IMR-90 (cell line): ENCODE data around the gene MORC1. TPM values are rescaled to one million over a fixed set of nuclear protein-coding genes. Genes with fewer than 3 reads are reported as not detected.

Source experiments
- ATAC-seq: fragments of 200-7000 bp; cut with Tn5 transposase; 2 replicates; pipeline ENCODE4 v1.9.1; 2020; ENCODE audit warnings: low read depth, mild to moderate bottlenecking, moderate library complexity
- BruUV-seq: library from RNA; stranded (reverse); fragments of 400-500 nt; replicated peaks from 2 replicates; lab custom pipeline; 2021; lab: Mats Ljungman, UMichigan
- CTCF ChIA-PET: fragments of 300-600 bp; formaldehyde crosslinking; extraction: SDS; loops from one replicate; lab custom pipeline; 2021; ENCODE audit warnings: antibody characterized with exemption; lab: Yijun Ruan, JAX
- POLR2A ChIA-PET: fragments of 300-600 bp; sonication (Branson Sonifier 250); formaldehyde crosslinking; loops from one replicate; lab custom pipeline; 2022; ENCODE audit warnings: antibody characterized with exemption; ENCODE audit not compliant: unreplicated experiment; lab: Charles Lee
- DNase-seq: peaks from one replicate; pipeline ENCODE4 v3.0.0; 2013
- H2AFZ ChIP-seq: replicated peaks from 2 replicates; pipeline ENCODE3; 2013; ENCODE audit warnings: low read length, mild to moderate bottlenecking; ENCODE audit not compliant: poor library complexity
- H2AK5ac ChIP-seq: 2 replicates; pipeline ENCODE4 v1.6.1; 2013; ENCODE audit warnings: low read depth, low read length, inconsistent platforms
- H2AK9ac ChIP-seq: replicated peaks from 2 replicates; pipeline ENCODE3; 2013; ENCODE audit warnings: mild to moderate bottlenecking, low read depth, low read length, moderate library complexity; ENCODE audit not compliant: poor library complexity
- H2BK120ac ChIP-seq: 2 replicates; pipeline ENCODE4 v1.6.1; 2013; ENCODE audit warnings: low read depth, low read length, inconsistent platforms
- H2BK15ac ChIP-seq: 3 replicates; pipeline ENCODE4 v1.6.1; 2013; ENCODE audit warnings: low read depth, low read length, inconsistent platforms
- H2BK20ac ChIP-seq: 2 replicates; pipeline ENCODE4 v1.6.1; 2013; ENCODE audit warnings: low read depth, mild to moderate bottlenecking, inconsistent platforms, low read length, moderate library complexity
- H2BK5ac ChIP-seq: 2 replicates; pipeline ENCODE4 v1.6.1; 2013; ENCODE audit warnings: mild to moderate bottlenecking, low read depth, low read length, inconsistent platforms; ENCODE audit not compliant: poor library complexity, severe bottlenecking
- H3K14ac ChIP-seq: replicated peaks from 2 replicates; pipeline ENCODE4 v1.6.1; 2013; ENCODE audit warnings: low read depth, low read length, inconsistent platforms
- H3K18ac ChIP-seq: 2 replicates; pipeline ENCODE4 v1.6.1; 2013; ENCODE audit warnings: low read depth, low read length, control low read depth
- H3K23ac ChIP-seq: 2 replicates; pipeline ENCODE4 v1.6.1; 2013; ENCODE audit warnings: low read depth, low read length, inconsistent platforms
- H3K27ac ChIP-seq: 2 replicates; pipeline ENCODE4 v1.5.1; 2013; ENCODE audit warnings: mild to moderate bottlenecking, control low read depth, low read length; ENCODE audit not compliant: insufficient read depth
- H3K27me3 ChIP-seq: 2 replicates; pipeline ENCODE4 v1.6.1; 2013; ENCODE audit warnings: low read length; ENCODE audit not compliant: control insufficient read depth, insufficient read depth
- H3K36me3 ChIP-seq: 2 replicates; pipeline ENCODE4 v1.6.1; 2013; ENCODE audit warnings: low read length, mixed read lengths; ENCODE audit not compliant: control insufficient read depth, insufficient read depth
- H3K4ac ChIP-seq: 2 replicates; pipeline ENCODE4 v1.6.1; 2013; ENCODE audit warnings: low read depth, low read length, inconsistent platforms
- H3K4me1 ChIP-seq: 2 replicates; pipeline ENCODE4 v1.6.1; 2013; ENCODE audit warnings: low read length, mixed read lengths; ENCODE audit not compliant: control insufficient read depth, insufficient read depth
- H3K4me2 ChIP-seq: 2 replicates; pipeline ENCODE4 v1.6.1; 2013; ENCODE audit warnings: low read depth, mild to moderate bottlenecking, control low read depth, low read length, moderate library complexity
- H3K4me3 ChIP-seq: 2 replicates; pipeline ENCODE4 v1.5.1; 2013; ENCODE audit warnings: low read depth, mild to moderate bottlenecking, control low read depth, low read length, moderate library complexity; ENCODE audit not compliant: insufficient read depth
- H3K56ac ChIP-seq: 2 replicates; pipeline ENCODE4 v1.6.1; 2013; ENCODE audit warnings: low read length, inconsistent platforms; ENCODE audit not compliant: insufficient read depth; ENCODE audit errors: extremely low read depth
- H3K79me1 ChIP-seq, 2 experiments: 2 replicates each; pipeline ENCODE4 v1.6.1; 2013; ENCODE audit warnings: low read length in 2 of 2, inconsistent platforms in 1 of 2, low read depth in 1 of 2
- H3K9ac ChIP-seq: 2 replicates; pipeline ENCODE4 v1.6.1; 2013; ENCODE audit warnings: low read depth, low read length, control low read depth
- H3K9me1 ChIP-seq: 2 replicates; pipeline ENCODE4 v1.6.1; 2013; ENCODE audit warnings: low read length, inconsistent platforms; ENCODE audit not compliant: insufficient read depth
- H3K9me3 ChIP-seq: 2 replicates; pipeline ENCODE4 v1.6.1; 2013; ENCODE audit warnings: low read length; ENCODE audit not compliant: control insufficient read depth, insufficient read depth
- H4K20me1 ChIP-seq: 2 replicates; pipeline ENCODE4 v1.6.1; 2013; ENCODE audit warnings: low read length, inconsistent platforms; ENCODE audit not compliant: insufficient read depth
- H4K5ac ChIP-seq: 2 replicates; pipeline ENCODE4 v1.6.1; 2013; ENCODE audit warnings: mild to moderate bottlenecking, low read depth, low read length, control low read depth
- H4K8ac ChIP-seq, 2 experiments: 2 replicates each; pipeline ENCODE4 v1.6.1; 2013; ENCODE audit warnings: low read depth in 2 of 2, low read length in 2 of 2, control low read depth in 1 of 2, inconsistent platforms in 1 of 2
- H4K91ac ChIP-seq: 2 replicates; pipeline ENCODE4 v1.6.1; 2013; ENCODE audit warnings: low read depth, low read length, inconsistent platforms; ENCODE audit not compliant: insufficient read depth
- BHLHE40 ChIP-seq: fragments of 150-350 bp; IDR thresholded peaks from 2 replicates; pipeline ENCODE4 v1.6.1; 2016; ENCODE audit warnings: mild to moderate bottlenecking, low read depth, low read length
- CEBPB ChIP-seq: IDR thresholded peaks from 2 replicates; pipeline ENCODE4 v1.6.1; 2012; ENCODE audit warnings: low read depth, low read length, improper control_type of control experiment
- CHD1 ChIP-seq: IDR thresholded peaks from 2 replicates; pipeline ENCODE4 v1.6.1; 2012; ENCODE audit warnings: low read depth, low read length, improper control_type of control experiment
- CTCF ChIP-seq: conservative IDR thresholded peaks from 2 replicates; pipeline ENCODE4 v1.5.1; 2012; ENCODE audit warnings: mild to moderate bottlenecking, low read depth, low read length, improper control_type of control experiment
- FOS ChIP-seq: fragments of 150-350 bp; IDR thresholded peaks from 2 replicates; pipeline ENCODE4 v1.6.1; 2016; ENCODE audit warnings: low read depth, low read length
- MAFK ChIP-seq: IDR thresholded peaks from 2 replicates; pipeline ENCODE4 v1.6.1; 2012; ENCODE audit warnings: low read depth, low read length, improper control_type of control experiment
- MAZ ChIP-seq: IDR thresholded peaks from 2 replicates; pipeline ENCODE4 v1.6.1; 2012; ENCODE audit warnings: low read depth, mild to moderate bottlenecking, low read length, improper control_type of control experiment, moderate library complexity, borderline replicate concordance
- NFE2L2 ChIP-seq: fragments of 150-350 bp; IDR thresholded peaks from 2 replicates; pipeline ENCODE4 v1.6.1; 2016; ENCODE audit warnings: low read depth, mild to moderate bottlenecking, low read length
- POLR2A ChIP-seq: IDR thresholded peaks from 2 replicates; pipeline ENCODE4 v1.6.1; 2012; ENCODE audit warnings: mild to moderate bottlenecking, low read depth, low read length
- RAD21 ChIP-seq: IDR thresholded peaks from 2 replicates; pipeline ENCODE4 v1.6.1; 2012; ENCODE audit warnings: low read length, improper control_type of control experiment
- RCOR1 ChIP-seq: IDR thresholded peaks from 2 replicates; pipeline ENCODE4 v1.6.1; 2012; ENCODE audit warnings: mild to moderate bottlenecking, low read length, improper control_type of control experiment; ENCODE audit not compliant: insufficient replicate concordance
- RFX5 ChIP-seq: IDR thresholded peaks from 2 replicates; pipeline ENCODE4 v1.8.0; 2012; ENCODE audit warnings: low read depth, mild to moderate bottlenecking, low read length, moderate library complexity
- USF2 ChIP-seq: fragments of 150-350 bp; IDR thresholded peaks from 2 replicates; pipeline ENCODE4 v1.6.1; 2017; ENCODE audit warnings: mild to moderate bottlenecking, antibody characterized with exemption, low read length, low read depth
- WGBS, 2 experiments: methylation state at CpG; one replicate each; pipeline versions ENCODE4 v1.1.5 to v1.1.7; 2013; ENCODE audit warnings: missing lambda C conversion rate in 2 of 2; ENCODE audit not compliant: insufficient read length in 1 of 2; ENCODE audit errors: extremely low coverage in 2 of 2; 5-methylcytosine and 5-hydroxymethylcytosine counted together
- dilution Hi-C: fragments of 300-500 bp; cut with HindIII; formaldehyde crosslinking; loops from one replicate; pipeline ENCODE4 v1.14.3; 2018; ENCODE audit warnings: low sequenced_read_pairs; ENCODE audit not compliant: unreplicated experiment
- in situ Hi-C: fragments of 300-500 bp; cut with MboI; formaldehyde crosslinking; loops from 3 replicates; pipeline ENCODE4 v1.14.3; 2019; ENCODE audit warnings: low sequenced_read_pairs, inconsistent platforms, mixed read lengths
- intact Hi-C: fragments of 100-400 bp; cut with micrococcal nuclease; formaldehyde crosslinking; loops from 2 replicates; pipeline ENCODE4 v1.10.0; 2022
- polyA plus RNA-seq, 3 experiments: library from polyadenylated mRNA; depleted of rRNA; stranded (reverse); fragments of >200 nt; gene quantifications; 2 replicates each; pipeline ENCODE4 v1.2.3, GENCODE V29; 2012; ENCODE audit warnings: low replicate concordance in 1 of 3
- total RNA-seq: library from RNA; depleted of rRNA; stranded (reverse); fragments of >200 nt; gene quantifications from 2 replicates; pipeline ENCODE4 v1.2.3, GENCODE V29; 2012
- TF ChIP-seq, protein P1 (sequence below): fragments of 150-350 bp; IDR thresholded peaks from 2 replicates; pipeline ENCODE4 v1.6.1; 2016; ENCODE audit warnings: low read depth, mild to moderate bottlenecking, low read length, moderate library complexity, borderline replicate concordance

The MORC1 gene
- total and polyA plus RNA-seq, 2 of the 4 experiments (the other 2 are of a cell fraction), result not detected

GRCh38 chr3:109028753-109029152 is 89.2 kb downstream of the MORC1 start:
- Histone ChIP-seq H3K36me3 (no peaks in the 10 kb centered on the region), H2BK5ac (no peak overlapping the region), H2BK20ac (no peak overlapping the region), H3K14ac (no peak overlapping the region), H3K9me3 (no peaks in the 10 kb centered on the region), H3K27me3 (no peaks in the 10 kb centered on the region), H3K9me1 (no peaks in the 10 kb centered on the region), H4K20me1 (no peaks in the 10 kb centered on the region), H2BK15ac (no peak overlapping the region), H3K9ac (no peak overlapping the region), H2BK120ac (no peak overlapping the region), H2AK5ac (no peak overlapping the region), H4K8ac (no peak overlapping the region), H3K4me2 (no peak overlapping the region), H4K91ac (no peak overlapping the region), H2AK9ac (no peak overlapping the region), H3K79me1 (no peaks in the 10 kb centered on the region), H3K27ac (no peak overlapping the region), H3K4me3 (no peak overlapping the region), H3K4me1 (no peaks in the 10 kb centered on the region), H3K23ac (no peak overlapping the region), H3K18ac (no peak overlapping the region), H3K56ac (no peak overlapping the region), H2AFZ (no peak overlapping the region), H4K5ac (no peak overlapping the region), H3K4ac (no peak overlapping the region)
- DNase-seq, result no peak
- BruUV-seq, result no TSS peak
- ChIA-PET CTCF (no interaction called here), POLR2A (no interaction called here)
- TF ChIP-seq MAZ (no peak), CEBPB (no peak), RCOR1 (no peak), BHLHE40 (no peak), USF2 (no peak), NFE2L2 (no peak), CHD1 (no peak), POLR2A (no peak), MAFK (no peak), RAD21 (no peak), RFX5 (no peak), FOS (no peak), CTCF (no peak)
- TF ChIP-seq, protein P1, sequence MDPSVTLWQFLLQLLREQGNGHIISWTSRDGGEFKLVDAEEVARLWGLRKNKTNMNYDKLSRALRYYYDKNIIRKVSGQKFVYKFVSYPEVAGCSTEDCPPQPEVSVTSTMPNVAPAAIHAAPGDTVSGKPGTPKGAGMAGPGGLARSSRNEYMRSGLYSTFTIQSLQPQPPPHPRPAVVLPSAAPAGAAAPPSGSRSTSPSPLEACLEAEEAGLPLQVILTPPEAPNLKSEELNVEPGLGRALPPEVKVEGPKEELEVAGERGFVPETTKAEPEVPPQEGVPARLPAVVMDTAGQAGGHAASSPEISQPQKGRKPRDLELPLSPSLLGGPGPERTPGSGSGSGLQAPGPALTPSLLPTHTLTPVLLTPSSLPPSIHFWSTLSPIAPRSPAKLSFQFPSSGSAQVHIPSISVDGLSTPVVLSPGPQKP, result no peak
- intact Hi-C loops, result no loop called here
- ATAC-seq, result no peak
- dilution Hi-C loops, result no loop called here
- in situ Hi-C loops, result no loop called here
- no CpG with 5 or more reads among the region's 7 CpGs for WGBS, 2 experiments
